GM08714 (cell line): Measurements from ENCODE around the gene ENO2.
"Not testable (repeated sequence)": the region's sequence is repeated elsewhere in the genome, so short reads cannot be mapped to it uniquely, and the experiment has no call there.

Source experiments
- H3K4me3 ChIP-seq: fragments of 200-500 bp; sonication (Bioruptor generic); 2 replicates; pipeline ENCODE4 v1.5.1; 2014; ENCODE audit warnings: mild to moderate bottlenecking, low read length, inconsistent platforms
- ZNF274 ChIP-seq: IDR thresholded peaks from 2 replicates; pipeline ENCODE4 v1.6.1; 2012; ENCODE audit warnings: mild to moderate bottlenecking, low read depth, low read length

The ENO2 gene

DNA sequence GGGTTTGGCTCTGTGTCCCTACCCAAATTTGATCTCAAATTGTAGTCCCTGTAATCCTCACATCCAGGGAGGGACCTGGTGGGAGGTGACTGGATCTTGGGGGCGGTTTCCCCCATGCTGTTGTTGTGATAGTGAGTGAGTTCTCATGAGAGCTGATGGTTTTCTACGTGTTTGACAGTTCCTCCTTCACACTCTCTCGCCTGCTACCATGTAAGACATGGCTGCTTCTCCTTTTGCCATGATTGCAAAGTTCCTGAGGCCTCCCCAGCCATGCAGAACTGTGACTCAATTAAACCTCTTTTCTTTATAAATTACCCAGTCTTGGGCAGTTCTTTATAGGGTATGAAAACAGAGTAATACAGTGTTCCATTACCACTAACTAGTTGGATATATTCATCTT lies 20.1 kb upstream of the ENO2 start:
- H3K4me3 ChIP-seq = no peak overlapping the region
- no peak for TF ChIP-seq ZNF274

- TF ChIP-seq ZNF274 = no peak
- H3K4me3 ChIP-seq = no peak overlapping the region
These were observed 17.4 kb upstream of the ENO2 start for GRCh38 chr12:6896846-6897435.

DNA sequence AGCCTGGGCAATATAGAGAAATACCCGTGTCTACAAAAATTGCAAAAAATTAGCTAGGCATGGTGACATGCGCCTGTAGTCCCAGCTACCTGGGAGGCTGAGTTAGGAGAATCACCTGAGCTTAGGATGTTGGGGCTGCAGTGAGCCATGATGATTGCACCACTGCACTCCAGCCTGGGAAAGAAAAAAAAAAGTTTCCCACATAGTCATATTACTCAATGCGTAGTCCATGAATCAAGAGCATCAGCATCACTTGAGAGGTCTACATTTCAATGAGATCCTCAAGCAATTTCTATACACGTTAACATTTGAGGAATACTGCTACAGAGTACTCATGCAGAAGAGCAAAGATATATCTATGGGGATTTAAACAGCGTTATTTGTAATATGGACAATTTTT lies 15.0 kb upstream of the ENO2 start:
- TF ChIP-seq ZNF274 = no peak
- no peak overlapping the region for H3K4me3 ChIP-seq

DNA sequence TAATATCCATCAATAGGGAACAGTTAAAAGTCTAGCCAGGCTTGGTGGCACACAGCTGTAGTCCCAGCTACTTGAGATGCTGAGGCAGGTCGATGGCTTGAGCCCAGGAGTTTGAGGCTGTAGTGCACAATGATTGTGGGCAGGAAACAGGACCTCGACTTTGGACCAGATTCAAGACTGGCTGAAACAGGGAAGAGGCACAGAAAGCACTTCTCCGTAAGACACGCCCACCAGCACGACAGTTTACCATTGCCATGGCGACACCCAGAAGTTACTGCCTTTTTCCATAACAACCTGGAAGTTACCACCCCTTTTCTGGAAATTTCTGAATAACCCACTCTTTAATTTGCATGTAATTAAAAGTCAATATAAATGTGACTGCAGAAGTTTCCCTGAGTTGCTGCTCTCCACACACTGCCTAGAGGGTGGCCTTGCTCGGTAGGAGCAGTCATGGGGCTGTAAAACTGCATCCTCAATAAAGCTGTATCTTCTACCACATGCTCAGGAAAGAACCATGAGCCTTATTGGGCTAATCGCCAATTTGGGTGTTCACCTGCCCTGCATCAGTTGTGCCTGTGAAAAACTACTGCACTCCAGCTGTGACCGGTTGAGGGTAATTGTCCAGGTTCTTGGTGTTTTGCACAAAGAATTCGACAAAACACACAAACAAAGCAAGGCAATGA lies 14.4 kb upstream of the ENO2 start:
- no peak overlapping the region for H3K4me3 ChIP-seq
- no peak for TF ChIP-seq ZNF274

DNA sequence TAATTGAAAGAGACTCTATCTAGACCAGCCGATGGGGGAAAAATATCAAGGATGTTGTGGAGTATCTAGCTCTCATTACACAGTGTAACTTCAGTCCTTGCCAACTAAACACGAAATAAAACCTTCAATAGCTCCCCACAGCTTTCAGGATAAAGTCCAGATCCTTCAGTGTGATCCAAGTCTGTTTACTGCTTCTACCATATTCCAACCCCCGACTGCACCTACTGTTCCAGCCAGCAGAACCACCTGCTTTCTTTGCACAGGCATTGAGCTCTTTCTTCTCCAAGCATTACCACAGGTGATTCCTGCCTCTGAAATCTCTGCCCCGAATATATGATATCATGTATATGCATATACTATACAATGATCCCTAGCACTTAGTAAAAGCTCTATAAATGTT lies 11.9 kb upstream of the ENO2 start:
- H3K4me3 ChIP-seq = no peak overlapping the region
- no peak for TF ChIP-seq ZNF274

DNA sequence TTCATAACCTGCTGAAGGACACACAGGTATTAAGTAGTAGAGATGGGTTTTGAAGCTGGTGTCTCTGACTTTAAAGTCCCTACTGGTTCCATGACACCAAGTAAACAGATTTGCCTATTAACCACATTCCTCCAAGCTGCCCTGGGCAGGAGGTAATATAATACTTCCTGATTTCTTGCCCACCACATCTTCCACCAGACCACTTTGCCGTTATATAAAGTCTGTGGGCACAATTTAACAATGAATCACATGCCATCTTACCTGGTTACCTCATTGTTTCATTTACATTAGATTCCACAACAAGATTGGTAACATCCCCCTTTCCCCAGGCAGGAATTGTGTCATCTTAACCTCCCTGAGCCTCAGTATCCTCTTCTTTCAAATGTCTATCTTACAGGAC lies 10.7 kb upstream of the ENO2 start:
- TF ChIP-seq ZNF274 = no peak
- H3K4me3 ChIP-seq = no peak overlapping the region

DNA sequence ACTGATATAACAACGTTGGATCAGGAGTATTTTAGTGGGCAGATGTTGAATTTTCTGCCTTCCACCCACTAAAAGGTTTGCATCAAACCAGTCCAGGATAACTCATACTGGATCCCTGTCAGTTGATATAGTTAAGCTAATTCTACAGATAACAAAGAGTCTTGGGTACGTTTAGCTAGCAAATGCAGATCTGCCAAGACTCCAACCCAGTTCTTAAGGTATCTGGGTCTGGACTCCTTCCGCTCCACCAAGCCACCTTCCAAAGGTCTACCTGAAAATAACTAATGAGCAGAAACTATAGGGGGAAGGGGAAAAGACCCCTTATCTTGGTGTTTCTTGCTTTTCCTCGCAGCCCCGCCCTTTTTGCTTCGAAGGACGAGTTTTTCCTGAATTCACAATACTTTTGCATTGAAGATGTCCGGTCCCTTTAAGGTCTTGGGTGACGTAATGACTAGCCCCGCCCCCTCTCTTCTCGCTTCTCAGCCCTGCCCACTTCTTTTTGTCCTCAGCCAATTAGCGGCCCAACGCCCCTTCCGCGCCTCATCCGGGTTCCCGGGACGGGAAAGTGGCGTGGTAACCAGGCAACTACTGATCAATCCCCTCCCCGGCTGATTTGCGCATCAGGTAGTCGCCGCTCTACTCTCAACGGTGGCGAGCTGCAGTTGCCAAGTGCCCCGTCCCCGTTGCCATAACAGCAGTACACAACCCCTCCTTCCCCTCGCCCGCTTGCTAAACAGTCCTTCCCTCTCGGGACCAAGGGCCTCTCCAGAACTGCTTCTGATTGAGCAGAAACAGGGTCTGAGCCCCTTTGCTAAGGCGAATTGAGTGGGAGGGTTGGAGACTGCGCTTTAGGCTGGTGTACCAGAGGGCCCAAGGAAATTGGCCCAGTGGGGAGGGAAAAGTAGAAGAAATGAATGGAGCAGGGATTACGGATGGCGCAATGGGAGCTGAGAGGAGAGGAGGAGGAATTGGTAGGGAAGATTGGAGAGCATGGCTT lies 9.8 kb upstream of the ENO2 start, which contains the start of gene LRRC23:
Gene LRRC23 (plus strand): TSS at position 543 of the 997 bp plus-strand sequence. CDS start 812 bp downstream, outside the sequence.
- H3K4me3 ChIP-seq = peak within 1 kb of the TSS; percentile 71
- TF ChIP-seq ZNF274 = no peak

DNA sequence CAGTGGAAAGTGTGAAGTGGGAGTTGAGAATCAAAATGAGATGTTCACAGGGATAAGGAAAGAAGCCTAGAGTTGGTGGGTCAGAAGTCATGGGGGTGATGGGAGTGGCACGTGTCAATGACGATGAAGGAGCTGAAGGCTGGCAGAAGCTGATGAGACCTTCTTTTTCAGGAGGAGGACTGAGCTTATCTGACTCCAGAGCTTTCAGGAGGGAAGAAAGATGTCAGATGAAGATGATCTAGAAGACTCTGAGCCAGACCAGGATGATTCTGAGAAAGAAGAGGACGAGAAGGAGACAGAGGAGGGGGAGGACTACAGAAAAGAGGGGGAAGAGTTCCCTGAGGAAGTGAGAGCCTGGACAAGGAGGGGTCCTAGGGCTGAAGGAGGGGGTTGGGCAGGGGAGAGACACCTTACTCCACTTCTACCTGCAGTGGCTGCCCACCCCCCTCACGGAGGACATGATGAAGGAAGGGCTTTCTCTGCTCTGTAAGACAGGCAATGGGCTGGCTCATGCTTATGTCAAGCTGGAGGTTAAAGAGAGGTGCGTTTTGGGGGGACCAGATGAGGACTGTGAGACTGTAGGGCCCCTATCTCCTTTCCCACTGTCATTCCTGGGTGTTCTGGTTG lies 8.9 kb upstream of the ENO2 start:
- no peak for TF ChIP-seq ZNF274

GRCh38 chr12:6908141-6908540 lies 6.2 kb upstream of the ENO2 start:
- not testable (repeated sequence) for H3K4me3 ChIP-seq

More for the DNA sequence above, 8.9 kb upstream of the ENO2 start:
- H3K4me3 ChIP-seq = peak overlapping the region; percentile 71; the same call in 1 of the 2 replicates

GRCh38 chr12:6909421-6910145 lies 4.8 kb upstream of the ENO2 start:
- no peak for TF ChIP-seq ZNF274
- no peak overlapping the region for H3K4me3 ChIP-seq

DNA sequence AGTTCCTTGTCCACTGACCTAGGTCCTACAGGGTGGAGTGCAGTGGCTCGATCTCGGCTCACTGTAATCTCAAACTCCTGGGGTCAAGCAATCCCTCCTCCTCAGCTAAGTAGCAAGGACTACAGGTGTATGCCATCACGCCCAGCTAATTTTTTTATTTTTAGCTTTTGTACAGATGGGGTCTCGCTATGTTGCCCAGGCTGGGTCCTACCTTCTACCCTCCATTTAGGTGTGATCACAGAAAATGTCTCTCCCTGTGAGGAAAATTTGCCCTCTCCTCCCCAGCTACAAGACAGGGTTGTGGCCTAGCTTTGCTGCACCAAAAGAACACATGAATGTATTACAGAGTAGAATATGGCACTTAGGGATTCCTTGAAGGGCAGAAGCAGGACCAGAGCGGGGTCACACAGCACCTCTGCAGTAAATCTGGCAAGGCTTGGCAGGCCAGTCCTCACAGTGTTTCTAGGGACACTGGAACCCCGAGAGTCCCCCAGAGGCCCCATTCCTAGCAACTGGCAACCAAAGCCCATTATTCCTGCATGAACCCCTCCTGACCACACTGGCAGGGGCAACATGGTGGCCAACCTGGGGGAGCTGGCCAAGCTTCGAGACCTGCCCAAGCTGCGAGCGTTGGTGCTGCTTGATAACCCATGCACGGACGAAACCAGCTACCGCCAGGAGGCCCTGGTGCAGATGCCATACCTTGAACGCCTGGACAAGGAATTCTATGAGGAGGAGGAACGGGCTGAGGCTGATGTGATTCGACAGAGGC lies 2.0 kb upstream of the ENO2 start:
- no peak for TF ChIP-seq ZNF274
- no peak overlapping the region for H3K4me3 ChIP-seq

DNA sequence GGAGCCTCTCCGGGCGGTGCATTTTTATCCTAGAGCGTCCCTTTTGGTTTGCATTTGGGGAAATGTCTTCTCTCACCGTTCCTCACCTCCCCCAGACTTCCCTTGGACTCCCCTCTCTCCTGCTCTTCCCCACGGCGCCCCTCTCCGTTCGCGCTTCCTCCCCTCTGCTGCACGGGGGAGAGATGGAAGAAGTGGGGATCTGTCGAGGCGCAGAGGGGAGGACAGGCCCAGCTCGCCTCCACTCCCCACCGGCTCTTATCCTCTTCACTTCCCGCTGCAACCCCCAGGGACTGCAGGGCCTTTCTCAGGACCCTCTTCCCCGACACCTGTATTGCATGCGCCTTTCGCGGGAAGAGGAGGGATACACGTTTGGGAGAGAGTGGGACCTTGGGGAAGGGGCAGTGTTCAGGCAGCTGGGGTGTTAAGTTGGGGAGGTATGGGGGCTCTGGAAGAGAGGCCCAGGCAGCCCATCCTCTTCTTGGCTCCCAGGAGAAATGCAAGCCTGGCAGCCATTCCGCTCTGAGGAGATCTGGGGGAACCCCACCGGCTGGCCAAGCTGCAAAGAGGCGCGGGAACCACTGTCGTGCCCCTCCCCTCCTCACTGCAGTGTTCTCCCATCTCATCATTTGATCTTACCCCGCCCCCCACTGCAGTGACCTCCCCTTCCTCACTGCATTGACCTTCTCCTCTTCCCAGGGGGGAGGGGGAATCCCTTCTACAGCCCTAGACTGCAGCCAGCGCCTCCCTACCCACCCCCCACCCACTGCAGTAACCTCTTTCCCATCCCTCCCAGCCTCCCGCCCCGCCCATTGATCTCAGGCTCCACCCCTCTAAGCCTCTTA lies 788 bp downstream of the ENO2 start:
- peak overlapping the region; percentile 69 for H3K4me3 ChIP-seq
- no peak for TF ChIP-seq ZNF274
